Type B pancreatic cell (in vitro differentiated cells): ENCODE measurements around the gene DCPS. TPM values are rescaled to one million over a fixed set of nuclear protein-coding genes. Genes with fewer than 3 reads are reported as not detected.

Experiments
- DNase-seq: peaks from one replicate; pipeline ENCODE4 v3.0.0; 2021; ENCODE audit warnings: mixed read lengths; ENCODE audit not compliant: unreplicated experiment; ENCODE audit errors: extremely low spot score
- H3K27ac Mint-ChIP-seq: 2 replicates; pipeline ENCODE4 v1.8.0; 2021; ENCODE audit warnings: mild to moderate bottlenecking, mixed read lengths
- H3K27me3 Mint-ChIP-seq: 2 replicates; pipeline ENCODE4 v1.8.0; 2021; ENCODE audit warnings: mixed read lengths
- H3K36me3 Mint-ChIP-seq: 2 replicates; pipeline ENCODE4 v1.8.0; 2021; ENCODE audit warnings: mixed read lengths
- H3K4me1 Mint-ChIP-seq: one replicate; pipeline ENCODE4 v1.8.0; 2021; ENCODE audit warnings: mixed read lengths; ENCODE audit not compliant: unreplicated experiment
- H3K4me3 Mint-ChIP-seq: 2 replicates; pipeline ENCODE4 v1.8.0; 2021; ENCODE audit warnings: mild to moderate bottlenecking, mixed read lengths
- H3K9me3 Mint-ChIP-seq: 2 replicates; pipeline ENCODE4 v1.8.0; 2021; ENCODE audit warnings: mixed read lengths
- CTCF ChIP-seq: fragments of 200-600 bp; sonication (generic); conservative IDR thresholded peaks from 2 replicates; pipeline ENCODE4 v1.5.0; 2021; ENCODE audit warnings: antibody characterized with exemption, mild to moderate bottlenecking
- total RNA-seq: library from RNA; stranded (reverse); gene quantifications from 2 replicates; pipeline ENCODE4 v1.2.1, GENCODE V29; 2021; ENCODE audit warnings: low replicate concordance

Gene DCPS
- total RNA-seq, 1 donor from 2014 or later: 17.6 TPM

- peak within 1 kb of the TSS; percentile 98 for H3K27ac Mint-ChIP-seq
- H3K27me3 Mint-ChIP-seq: no peaks in the 10 kb centered on the region
- H3K36me3 Mint-ChIP-seq: peaks cover 13% of the 10 kb centered on the region
- H3K4me3 Mint-ChIP-seq: peak within 1 kb of the TSS; percentile 97
- no peaks in the 10 kb centered on the region for H3K9me3 Mint-ChIP-seq
- no peak for TF ChIP-seq CTCF
- H3K4me1 Mint-ChIP-seq: peaks cover 26% of the 10 kb centered on the region
- DNase-seq: peak; percentile 100
Observed at GRCh38 chr11:126268708-126269579, 34.9 kb upstream of the DCPS start, which contains the start of the genes FOXRED1 and SRPRA. Gene FOXRED1 (plus strand): TSS chr11:126269154. CDS start chr11:126269207, 53 bp downstream. Gene SRPRA (minus strand): TSS chr11:126268895. CDS start chr11:126268804, 91 bp downstream.

- Mint-ChIP-seq H3K27me3 (no peaks in the 10 kb centered on the region), H3K4me3 (no peak overlapping the region), H3K36me3 (peaks cover 26% of the 10 kb centered on the region), H3K9me3 (no peaks in the 10 kb centered on the region), H3K4me1 (peaks cover 12% of the 10 kb centered on the region), H3K27ac (peak overlapping the region; percentile 40)
- TF ChIP-seq CTCF: no peak
- no peak for DNase-seq
Observed at GRCh38 chr11:126277322-126277721, 26.5 kb upstream of the DCPS start.

- Mint-ChIP-seq H3K36me3 (peaks cover 26% of the 10 kb centered on the region), H3K27me3 (no peaks in the 10 kb centered on the region), H3K4me1 (peaks cover 15% of the 10 kb centered on the region), H3K9me3 (no peaks in the 10 kb centered on the region), H3K27ac (peak overlapping the region; percentile 40), H3K4me3 (peak overlapping the region; percentile 10)
- no peak for DNase-seq
- TF ChIP-seq CTCF: no peak
Observed at GRCh38 chr11:126277780-126278179, 26.1 kb upstream of the DCPS start.

- DNase-seq: no peak
- Mint-ChIP-seq H3K4me3 (peak overlapping the region; percentile 15), H3K9me3 (no peaks in the 10 kb centered on the region), H3K4me1 (peaks cover 20% of the 10 kb centered on the region), H3K36me3 (peaks cover 22% of the 10 kb centered on the region), H3K27ac (no peak overlapping the region), H3K27me3 (no peaks in the 10 kb centered on the region)
- no peak for TF ChIP-seq CTCF
Observed at GRCh38 chr11:126279191-126279590, 24.7 kb upstream of the DCPS start.

GRCh38 chr11:126280595-126280994 lies 23.3 kb upstream of the DCPS start:
- Mint-ChIP-seq H3K27ac (peak overlapping the region; percentile 41), H3K9me3 (no peaks in the 10 kb centered on the region), H3K27me3 (no peaks in the 10 kb centered on the region), H3K4me3 (peak overlapping the region; percentile 51), H3K4me1 (peaks cover 24% of the 10 kb centered on the region), H3K36me3 (peaks cover 22% of the 10 kb centered on the region)
- no peak for DNase-seq
- no peak for TF ChIP-seq CTCF
